DND-41 (cell line): Measurements from ENCODE around the gene CCN6.

Source experiments
- ATAC-seq: fragments of 200-7000 bp; cut with Tn5 transposase; 3 replicates; pipeline ENCODE4 v1.9.1; 2021; ENCODE audit warnings: low read depth; ENCODE audit not compliant: insufficient read depth
- DNase-seq: peaks from one replicate; pipeline ENCODE4 v3.0.0-alpha.2; 2020
- H2AFZ ChIP-seq: 2 replicates; pipeline ENCODE4 v1.6.0; 2012; ENCODE audit warnings: low read depth, low read length
- H3K27ac ChIP-seq: 2 replicates; pipeline ENCODE4 v1.5.1; 2012; ENCODE audit warnings: low read length, inconsistent platforms
- H3K27me3 ChIP-seq: fragments of 200-600 bp; sonication (generic); 2 replicates; pipeline ENCODE4 v1.6.0; 2012; ENCODE audit warnings: low read length, mild to moderate bottlenecking, inconsistent platforms; ENCODE audit not compliant: insufficient read depth, poor library complexity
- H3K36me3 ChIP-seq: 2 replicates; pipeline ENCODE4 v1.5.1; 2012; ENCODE audit warnings: low read length, inconsistent platforms; ENCODE audit not compliant: insufficient read depth
- H3K4me1 ChIP-seq: 2 replicates; pipeline ENCODE4 v1.5.1; 2012; ENCODE audit warnings: mild to moderate bottlenecking, low read length; ENCODE audit not compliant: insufficient read depth
- H3K4me2 ChIP-seq: 2 replicates; pipeline ENCODE4 v1.6.0; 2012; ENCODE audit warnings: mild to moderate bottlenecking, moderate library complexity, low read length, inconsistent platforms; ENCODE audit not compliant: insufficient read depth
- H3K4me3 ChIP-seq, 2 experiments: fragments of 200-600 bp in 1 of 2; shearing (Covaris generic) in 1 of 2; 2 replicates each; pipeline ENCODE4 v1.5.1; 2012 to 2016; ENCODE audit warnings: inconsistent platforms in 2 of 2, low read length in 2 of 2, mild to moderate bottlenecking in 2 of 2, low read depth in 1 of 2, moderate library complexity in 1 of 2
- H3K79me2 ChIP-seq: 2 replicates; pipeline ENCODE4 v1.6.0; 2012; ENCODE audit warnings: low read length, inconsistent platforms; ENCODE audit not compliant: insufficient read depth
- H3K9ac ChIP-seq: 2 replicates; pipeline ENCODE4 v1.6.0; 2012; ENCODE audit warnings: low read depth, mild to moderate bottlenecking, inconsistent platforms, low read length, moderate library complexity
- H3K9me3 ChIP-seq: 2 replicates; pipeline ENCODE4 v1.5.1; 2012; ENCODE audit warnings: low read length, moderate library complexity, mild to moderate bottlenecking, inconsistent platforms; ENCODE audit not compliant: insufficient read depth, severe bottlenecking
- H4K20me1 ChIP-seq: 2 replicates; pipeline ENCODE4 v1.6.0; 2012; ENCODE audit warnings: low read length; ENCODE audit not compliant: insufficient read depth
- EZH2 ChIP-seq: IDR thresholded peaks from 3 replicates; pipeline ENCODE4 v1.6.1; 2012; ENCODE audit warnings: borderline replicate concordance, low read depth, mild to moderate bottlenecking, moderate library complexity, low read length, inconsistent platforms; ENCODE audit not compliant: severe bottlenecking
- TF ChIP-seq, protein P1 (sequence below): IDR thresholded peaks from 2 replicates; pipeline ENCODE4 v1.5.1; 2012; ENCODE audit warnings: borderline replicate concordance, low read length, moderate library complexity, mild to moderate bottlenecking; ENCODE audit not compliant: poor library complexity, severe bottlenecking; ENCODE audit errors: extremely low read depth

CCN6 gene

DNA sequence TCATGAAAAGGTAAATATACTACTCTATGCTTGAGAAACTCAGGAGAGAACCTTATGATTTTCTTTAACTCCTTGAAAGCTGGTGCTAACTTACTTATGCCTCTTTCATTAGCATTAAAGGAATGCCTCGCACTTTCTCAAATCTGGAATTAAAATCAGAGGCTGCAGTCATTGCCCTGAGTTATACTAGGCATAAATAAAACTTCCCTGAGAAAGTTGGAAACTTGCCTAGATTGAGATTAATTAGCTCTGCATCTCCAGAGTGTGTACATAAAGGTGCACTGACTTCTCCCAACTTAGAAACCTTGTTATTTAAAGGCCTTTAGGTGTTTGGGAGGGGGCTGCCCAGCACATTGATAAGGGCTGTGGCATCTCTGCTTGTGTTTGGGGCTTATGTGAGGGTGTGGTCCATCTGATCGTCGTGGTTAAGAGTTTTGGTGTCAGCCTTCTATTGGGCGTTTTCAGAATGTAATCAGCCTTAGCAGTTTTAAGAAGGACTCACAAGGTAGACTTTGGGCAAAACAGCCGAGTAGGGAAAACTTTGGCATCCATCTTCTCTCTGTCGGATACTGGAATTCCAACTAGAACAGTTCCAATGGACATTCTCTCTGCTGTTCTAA, 32.1 kb upstream of the CCN6 start:
- no peaks in the 10 kb centered on the region for H3K36me3 ChIP-seq
- H3K4me1 ChIP-seq = peaks cover 3% of the 10 kb centered on the region
- no peak for DNase-seq
- no peak overlapping the region for H3K4me3 ChIP-seq
- H3K9me3 ChIP-seq = peaks cover 3% of the 10 kb centered on the region
- H3K9ac ChIP-seq = no peak overlapping the region
- H4K20me1 ChIP-seq = no peaks in the 10 kb centered on the region
- H3K27ac ChIP-seq = no peak overlapping the region
- TF ChIP-seq, protein P1, sequence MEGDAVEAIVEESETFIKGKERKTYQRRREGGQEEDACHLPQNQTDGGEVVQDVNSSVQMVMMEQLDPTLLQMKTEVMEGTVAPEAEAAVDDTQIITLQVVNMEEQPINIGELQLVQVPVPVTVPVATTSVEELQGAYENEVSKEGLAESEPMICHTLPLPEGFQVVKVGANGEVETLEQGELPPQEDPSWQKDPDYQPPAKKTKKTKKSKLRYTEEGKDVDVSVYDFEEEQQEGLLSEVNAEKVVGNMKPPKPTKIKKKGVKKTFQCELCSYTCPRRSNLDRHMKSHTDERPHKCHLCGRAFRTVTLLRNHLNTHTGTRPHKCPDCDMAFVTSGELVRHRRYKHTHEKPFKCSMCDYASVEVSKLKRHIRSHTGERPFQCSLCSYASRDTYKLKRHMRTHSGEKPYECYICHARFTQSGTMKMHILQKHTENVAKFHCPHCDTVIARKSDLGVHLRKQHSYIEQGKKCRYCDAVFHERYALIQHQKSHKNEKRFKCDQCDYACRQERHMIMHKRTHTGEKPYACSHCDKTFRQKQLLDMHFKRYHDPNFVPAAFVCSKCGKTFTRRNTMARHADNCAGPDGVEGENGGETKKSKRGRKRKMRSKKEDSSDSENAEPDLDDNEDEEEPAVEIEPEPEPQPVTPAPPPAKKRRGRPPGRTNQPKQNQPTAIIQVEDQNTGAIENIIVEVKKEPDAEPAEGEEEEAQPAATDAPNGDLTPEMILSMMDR = no peak
- TF ChIP-seq EZH2 = no peak
- no peak overlapping the region for H2AFZ ChIP-seq
- H3K27me3 ChIP-seq = no peaks in the 10 kb centered on the region
- ATAC-seq = no peak
- no peak overlapping the region for H3K4me2 ChIP-seq
- H3K79me2 ChIP-seq = no peaks in the 10 kb centered on the region

DNA sequence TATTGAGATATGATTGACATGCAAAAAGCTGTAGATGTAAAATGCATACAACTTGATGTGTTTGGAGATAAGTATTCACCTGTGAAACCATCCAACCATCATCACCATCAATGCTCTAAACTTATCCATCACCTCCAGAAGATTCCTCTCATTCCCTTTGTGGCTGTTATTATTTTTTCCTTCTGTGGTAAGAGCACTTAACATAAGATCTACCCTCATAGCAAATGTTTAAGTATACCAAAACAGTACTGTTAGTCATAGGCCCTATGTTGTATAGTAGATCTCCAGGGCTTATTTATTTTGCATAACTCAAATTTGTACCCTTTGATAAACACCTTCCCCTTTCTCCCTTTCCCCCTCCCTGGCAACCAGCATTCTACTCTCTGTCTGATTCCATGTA, 31.2 kb upstream of the CCN6 start:
- peaks cover 3% of the 10 kb centered on the region for H3K9me3 ChIP-seq
- no peak overlapping the region for H3K4me2 ChIP-seq
- H3K27me3 ChIP-seq = no peaks in the 10 kb centered on the region
- no peak overlapping the region for H3K9ac ChIP-seq
- TF ChIP-seq, protein P1 = no peak
- no peak for TF ChIP-seq EZH2
- ATAC-seq (no peak), DNase-seq (no peak)
- H3K36me3 ChIP-seq = no peaks in the 10 kb centered on the region
- H3K79me2 ChIP-seq = no peaks in the 10 kb centered on the region
- no peak overlapping the region for H3K4me3 ChIP-seq
- no peak overlapping the region for H3K27ac ChIP-seq
- peaks cover 13% of the 10 kb centered on the region for H3K4me1 ChIP-seq
- no peak overlapping the region for H2AFZ ChIP-seq
- H4K20me1 ChIP-seq = no peaks in the 10 kb centered on the region

DNA sequence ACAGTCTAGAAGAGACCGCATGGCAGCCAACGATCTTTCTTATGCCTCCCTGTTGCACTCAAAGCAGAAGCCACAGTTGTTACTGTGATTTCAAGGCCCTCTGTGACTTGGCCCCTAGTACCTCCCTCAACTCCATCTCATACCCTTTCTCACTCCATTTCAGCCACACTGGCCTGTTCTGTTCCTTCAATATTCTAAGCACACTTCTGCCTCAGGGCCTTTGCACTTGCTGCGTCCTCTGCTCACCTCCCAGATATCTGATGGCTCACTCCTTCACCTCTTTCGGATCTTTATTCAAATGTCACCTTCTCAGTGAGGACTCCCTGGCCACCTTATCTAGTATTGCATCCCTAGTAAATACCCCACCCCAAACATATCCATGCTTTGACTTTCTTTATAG, 29.4 kb upstream of the CCN6 start:
- Histone ChIP-seq H3K79me2 (no peaks in the 10 kb centered on the region), H4K20me1 (no peaks in the 10 kb centered on the region), H3K9ac (no peak overlapping the region), H3K36me3 (no peaks in the 10 kb centered on the region), H3K4me1 (peaks cover 29% of the 10 kb centered on the region), H2AFZ (no peak overlapping the region), H3K27ac (no peak overlapping the region), H3K27me3 (no peaks in the 10 kb centered on the region), H3K4me2 (no peak overlapping the region), H3K9me3 (peaks cover 3% of the 10 kb centered on the region), H3K4me3 (no peak overlapping the region)
- no peak for ATAC-seq
- TF ChIP-seq EZH2 = no peak
- TF ChIP-seq, protein P1 = no peak
- no peak for DNase-seq
